GM20000 (cell line): ENCODE data around the gene MYO3B.

Experiments used
- DNase-seq: peaks from one replicate; pipeline ENCODE4 v3.0.0; 2012; ENCODE audit warnings: low spot score
- TF ChIP-seq, protein P1 (sequence below): IDR thresholded peaks from 2 replicates; pipeline ENCODE4 v1.5.1; 2012; ENCODE audit warnings: mild to moderate bottlenecking, control low read depth; ENCODE audit errors: extremely low read depth, missing control alignments

MYO3B gene

DNA sequence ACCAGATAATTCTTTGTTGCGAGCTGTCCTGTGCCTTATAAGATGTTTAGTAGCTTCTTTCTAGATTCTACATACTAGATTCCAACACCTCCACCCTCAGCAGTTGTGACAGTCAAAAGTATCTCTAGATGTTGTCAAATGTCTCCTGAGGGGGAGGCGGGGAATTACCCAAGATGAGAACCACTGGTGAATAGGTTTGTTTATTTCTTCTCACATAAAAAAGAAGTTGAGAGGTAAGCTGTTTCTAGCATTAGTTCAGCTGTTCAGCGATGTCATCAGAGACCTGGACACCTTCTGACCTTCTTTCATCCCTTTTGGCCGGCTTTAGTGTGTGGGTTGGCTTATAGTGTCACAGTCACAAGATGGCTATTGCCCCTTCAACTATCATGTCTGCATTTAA lies 299.7 kb downstream of the MYO3B start:
- DNase-seq: no peak
- TF ChIP-seq, protein P1, sequence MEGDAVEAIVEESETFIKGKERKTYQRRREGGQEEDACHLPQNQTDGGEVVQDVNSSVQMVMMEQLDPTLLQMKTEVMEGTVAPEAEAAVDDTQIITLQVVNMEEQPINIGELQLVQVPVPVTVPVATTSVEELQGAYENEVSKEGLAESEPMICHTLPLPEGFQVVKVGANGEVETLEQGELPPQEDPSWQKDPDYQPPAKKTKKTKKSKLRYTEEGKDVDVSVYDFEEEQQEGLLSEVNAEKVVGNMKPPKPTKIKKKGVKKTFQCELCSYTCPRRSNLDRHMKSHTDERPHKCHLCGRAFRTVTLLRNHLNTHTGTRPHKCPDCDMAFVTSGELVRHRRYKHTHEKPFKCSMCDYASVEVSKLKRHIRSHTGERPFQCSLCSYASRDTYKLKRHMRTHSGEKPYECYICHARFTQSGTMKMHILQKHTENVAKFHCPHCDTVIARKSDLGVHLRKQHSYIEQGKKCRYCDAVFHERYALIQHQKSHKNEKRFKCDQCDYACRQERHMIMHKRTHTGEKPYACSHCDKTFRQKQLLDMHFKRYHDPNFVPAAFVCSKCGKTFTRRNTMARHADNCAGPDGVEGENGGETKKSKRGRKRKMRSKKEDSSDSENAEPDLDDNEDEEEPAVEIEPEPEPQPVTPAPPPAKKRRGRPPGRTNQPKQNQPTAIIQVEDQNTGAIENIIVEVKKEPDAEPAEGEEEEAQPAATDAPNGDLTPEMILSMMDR: no peak

DNA sequence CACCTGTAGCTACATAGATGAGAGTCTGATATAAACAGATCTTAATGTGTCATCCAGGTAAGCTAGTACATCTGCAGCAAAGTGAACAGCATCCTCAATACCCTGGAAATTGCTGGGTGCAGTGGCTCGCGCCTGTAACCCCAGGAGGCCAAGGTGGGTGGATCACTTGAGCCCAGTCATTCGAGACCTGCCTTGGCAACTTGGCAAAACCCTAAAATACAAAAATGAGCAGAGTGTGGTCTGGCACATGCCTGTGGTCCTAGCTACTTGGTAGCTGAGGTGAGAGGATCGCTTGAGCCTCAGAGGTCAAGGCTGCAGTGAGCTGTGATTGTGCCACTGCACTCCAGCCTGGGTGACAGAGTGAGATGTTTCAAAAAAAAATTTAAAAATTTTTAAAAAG lies 303.3 kb downstream of the MYO3B start:
- TF ChIP-seq, protein P1: no peak
- no peak for DNase-seq

DNA sequence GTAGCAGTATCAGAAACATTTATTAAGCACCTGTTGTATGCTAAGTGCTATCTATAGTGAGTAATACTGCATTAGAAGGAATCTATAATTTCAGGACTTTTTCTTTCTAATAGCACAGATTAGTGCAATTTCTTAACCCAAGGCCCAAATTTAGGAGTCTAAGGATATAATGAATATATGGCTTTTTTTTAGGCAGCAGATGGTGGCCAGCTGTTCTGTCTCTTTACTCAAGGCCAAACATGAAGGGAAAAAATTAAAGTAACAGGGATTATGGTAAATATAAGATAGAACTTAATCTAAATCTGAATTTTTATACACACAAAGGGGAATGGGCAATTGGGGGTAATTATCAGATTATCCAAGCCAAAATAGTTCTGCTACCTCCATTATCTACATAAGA lies 306.6 kb downstream of the MYO3B start:
- no peak for DNase-seq
- TF ChIP-seq, protein P1: no peak

DNA sequence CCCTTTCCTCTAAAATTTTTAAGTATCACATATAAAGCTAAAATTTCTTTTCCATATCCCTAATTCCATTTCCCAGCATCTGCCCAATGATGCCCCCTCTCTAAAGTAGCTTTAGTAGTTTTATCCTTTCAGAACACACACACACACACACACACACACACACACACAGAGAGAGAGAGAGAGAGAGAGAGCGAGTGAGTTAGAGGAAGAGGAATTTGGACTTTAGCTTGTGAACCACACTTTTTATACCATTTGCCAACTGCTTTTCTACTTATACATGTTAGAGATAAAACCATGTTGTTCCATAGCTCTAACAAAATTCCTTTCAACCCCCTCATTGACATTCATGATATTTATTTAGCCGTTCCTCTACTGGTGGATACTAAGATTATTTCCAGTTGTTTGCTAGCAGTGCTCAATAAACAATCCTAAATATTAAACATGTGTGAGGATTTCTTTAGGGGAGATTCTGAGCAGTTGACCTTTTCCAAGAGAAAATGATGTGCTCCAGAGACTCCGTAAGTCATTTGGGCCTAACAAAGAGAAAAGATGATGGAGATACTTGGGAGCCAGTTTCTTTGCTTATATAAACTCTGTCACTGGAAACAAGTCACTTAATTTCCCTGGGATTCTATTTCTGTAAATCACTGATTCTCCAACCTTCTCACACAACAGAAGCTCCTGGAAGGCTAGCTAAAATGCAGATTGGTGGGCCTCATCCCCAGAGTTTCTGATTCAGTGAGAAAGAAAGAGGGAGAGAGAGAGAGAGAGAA lies 307.5 kb downstream of the MYO3B start:
- TF ChIP-seq, protein P1: no peak
- DNase-seq: no peak

DNA sequence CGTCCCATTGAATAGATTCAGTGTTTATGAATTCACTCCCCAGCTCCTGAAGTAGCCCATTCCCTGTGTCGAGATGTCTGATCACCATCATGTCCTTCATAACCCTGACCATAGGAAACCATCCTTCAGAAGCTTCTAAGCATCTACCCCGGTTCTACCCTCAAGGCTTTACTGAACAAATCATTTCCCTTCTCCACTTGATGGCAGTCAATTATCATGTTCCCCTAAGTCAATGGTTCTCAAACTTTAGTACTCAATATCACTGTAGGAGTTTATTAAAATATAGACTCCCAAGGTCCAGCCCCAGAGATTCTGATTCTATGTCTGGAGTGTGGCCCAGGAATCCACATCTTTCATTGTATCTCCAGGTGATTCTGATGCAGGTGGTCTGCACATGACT lies 308.8 kb downstream of the MYO3B start:
- no peak for DNase-seq
- TF ChIP-seq, protein P1: no peak

DNA sequence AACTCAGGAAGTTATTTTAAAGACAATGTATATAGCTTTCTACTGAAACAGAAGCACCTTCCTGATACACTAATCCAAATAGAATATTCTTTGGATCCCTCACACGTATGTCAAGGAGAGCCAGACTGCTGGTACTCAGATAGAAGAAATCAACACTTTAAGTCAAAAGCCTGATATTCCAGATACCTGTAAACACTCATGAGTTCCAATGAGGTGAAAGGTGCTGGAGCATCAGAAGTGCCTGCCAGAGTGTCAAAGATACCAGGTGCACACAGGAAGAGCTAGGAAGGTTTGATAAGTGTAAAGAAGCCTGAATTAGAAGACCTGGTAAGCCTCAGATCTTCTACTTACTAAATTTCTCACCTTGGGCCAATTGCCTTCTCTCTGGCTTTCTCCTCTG lies 310.9 kb downstream of the MYO3B start:
- no peak for DNase-seq
- TF ChIP-seq, protein P1: no peak

DNA sequence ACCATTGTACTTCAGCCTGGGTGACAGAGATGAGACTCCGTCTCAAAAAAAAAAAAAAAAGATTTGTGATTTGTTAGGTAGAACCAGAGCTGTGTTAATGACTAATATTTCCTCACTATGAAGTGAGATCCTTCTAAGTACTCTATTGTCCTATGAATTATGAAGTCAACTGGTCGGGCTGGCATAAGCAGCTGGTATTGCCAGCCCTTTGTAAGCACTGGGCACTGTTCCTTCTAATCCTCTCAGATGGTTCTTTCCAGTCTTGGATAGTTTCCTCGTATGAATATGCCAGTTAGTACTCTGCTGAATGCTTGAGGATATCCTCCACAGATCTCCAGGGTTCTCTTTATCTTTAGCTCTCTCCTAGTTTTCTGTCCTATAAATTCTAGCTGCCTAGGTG lies 314.1 kb downstream of the MYO3B start:
- DNase-seq: no peak
- TF ChIP-seq, protein P1: no peak
